MM.1S (cell line): ENCODE data around the gene TMED1.

Experiments
- DNase-seq: peaks from one replicate; pipeline ENCODE4 v3.0.0-alpha.2; 2015
- H2AFZ ChIP-seq: fragments of 300-600 bp; sonication (generic); 2 replicates; pipeline ENCODE4 v1.6.0; 2016; ENCODE audit warnings: antibody characterized with exemption, low read length
- H3F3A ChIP-seq: fragments of 300-600 bp; sonication (generic); 2 replicates; pipeline ENCODE4 v1.6.1; 2016; ENCODE audit warnings: mild to moderate bottlenecking, antibody characterized with exemption, low read length, moderate library complexity, mixed read lengths; ENCODE audit not compliant: insufficient read depth
- H3K27ac ChIP-seq: fragments of 300-600 bp; sonication (generic); 2 replicates; pipeline ENCODE4 v1.5.1; 2016; ENCODE audit warnings: mild to moderate bottlenecking, low read length
- H3K27me3 ChIP-seq: fragments of 300-600 bp; sonication (generic); replicated peaks from 2 replicates; pipeline ENCODE4 v1.6.0; 2016; ENCODE audit warnings: low read length; ENCODE audit not compliant: insufficient read depth
- H3K36me3 ChIP-seq: fragments of 300-600 bp; sonication (generic); replicated peaks from 2 replicates; pipeline ENCODE4 v1.6.1; 2016; ENCODE audit warnings: mild to moderate bottlenecking, low read length, mixed read lengths; ENCODE audit not compliant: insufficient read depth
- H3K4me1 ChIP-seq: fragments of 300-600 bp; sonication (generic); 2 replicates; pipeline ENCODE4 v1.6.1; 2016; ENCODE audit warnings: low read length, mixed read lengths
- H3K4me2 ChIP-seq: fragments of 300-600 bp; sonication (generic); 2 replicates; pipeline ENCODE4 v1.6.0; 2016; ENCODE audit warnings: low read depth, low read length
- H3K4me3 ChIP-seq: fragments of 300-600 bp; sonication (generic); 2 replicates; pipeline ENCODE4 v1.5.1; 2016; ENCODE audit warnings: low read length, mixed read lengths
- H3K79me2 ChIP-seq: fragments of 300-600 bp; sonication (generic); 2 replicates; pipeline ENCODE4 v1.6.1; 2016; ENCODE audit warnings: mixed run types, low read length, mixed read lengths
- H3K9ac ChIP-seq: fragments of 300-600 bp; sonication (generic); 2 replicates; pipeline ENCODE4 v1.6.1; 2016; ENCODE audit warnings: low read length, mixed read lengths
- H3K9me2 ChIP-seq: fragments of 300-600 bp; sonication (generic); replicated peaks from 2 replicates; pipeline ENCODE4 v1.6.1; 2016; ENCODE audit warnings: mild to moderate bottlenecking, low read length, mixed read lengths; ENCODE audit not compliant: insufficient read depth
- H3K9me3 ChIP-seq: fragments of 300-600 bp; sonication (generic); replicated peaks from 2 replicates; pipeline ENCODE4 v1.6.1; 2016; ENCODE audit warnings: mild to moderate bottlenecking, low read length, mixed read lengths; ENCODE audit not compliant: insufficient read depth
- H4K20me1 ChIP-seq: fragments of 300-600 bp; sonication (generic); 2 replicates; pipeline ENCODE4 v1.6.1; 2016; ENCODE audit warnings: mild to moderate bottlenecking, low read length, moderate library complexity, mixed read lengths; ENCODE audit not compliant: insufficient read depth
- EZH2 ChIP-seq: fragments of 300-600 bp; sonication (generic); optimal IDR thresholded peaks from 2 replicates; pipeline ENCODE3; 2017; ENCODE audit warnings: low read depth, mild to moderate bottlenecking, antibody characterized with exemption, low read length, mixed read lengths
- EZH2phosphoT487 ChIP-seq: fragments of 300-600 bp; sonication (generic); IDR thresholded peaks from 2 replicates; pipeline ENCODE4 v1.6.1; 2018; ENCODE audit warnings: antibody characterized with exemption, low read length
- TF ChIP-seq, protein P1 (sequence below): fragments of 300-600 bp; sonication (generic); IDR thresholded peaks from 2 replicates; pipeline ENCODE4 v1.5.1; 2016; ENCODE audit warnings: antibody characterized with exemption, low read length, mixed read lengths

TMED1 gene

DNA sequence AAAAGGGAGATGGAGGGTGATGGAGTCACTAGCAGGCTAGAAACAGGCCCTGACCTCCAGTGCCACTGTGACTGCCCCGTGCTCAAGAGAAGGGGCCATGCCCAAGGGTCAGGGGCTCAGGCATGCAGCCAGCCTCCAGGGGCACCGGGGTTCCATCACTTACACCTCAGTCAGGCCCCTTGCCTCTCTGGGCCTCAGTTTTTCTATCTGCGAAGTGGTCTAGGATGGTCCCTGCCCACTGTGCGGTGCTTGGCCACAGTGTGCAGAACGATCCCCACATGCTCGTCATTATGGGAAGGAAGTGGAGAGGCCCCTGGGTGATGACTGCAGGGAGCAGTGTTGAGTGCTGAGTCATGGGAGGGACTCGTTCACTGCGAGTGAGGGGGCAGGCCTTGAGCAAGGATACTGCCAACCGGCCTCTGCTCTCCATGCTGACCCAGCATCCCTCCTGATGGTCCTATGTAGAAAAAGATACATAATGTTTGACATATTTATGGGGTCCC is 23.1 kb downstream of the TMED1 start:
- no peak for DNase-seq
- no peaks in the 10 kb centered on the region for H3K4me1 ChIP-seq
- TF ChIP-seq, protein P1, sequence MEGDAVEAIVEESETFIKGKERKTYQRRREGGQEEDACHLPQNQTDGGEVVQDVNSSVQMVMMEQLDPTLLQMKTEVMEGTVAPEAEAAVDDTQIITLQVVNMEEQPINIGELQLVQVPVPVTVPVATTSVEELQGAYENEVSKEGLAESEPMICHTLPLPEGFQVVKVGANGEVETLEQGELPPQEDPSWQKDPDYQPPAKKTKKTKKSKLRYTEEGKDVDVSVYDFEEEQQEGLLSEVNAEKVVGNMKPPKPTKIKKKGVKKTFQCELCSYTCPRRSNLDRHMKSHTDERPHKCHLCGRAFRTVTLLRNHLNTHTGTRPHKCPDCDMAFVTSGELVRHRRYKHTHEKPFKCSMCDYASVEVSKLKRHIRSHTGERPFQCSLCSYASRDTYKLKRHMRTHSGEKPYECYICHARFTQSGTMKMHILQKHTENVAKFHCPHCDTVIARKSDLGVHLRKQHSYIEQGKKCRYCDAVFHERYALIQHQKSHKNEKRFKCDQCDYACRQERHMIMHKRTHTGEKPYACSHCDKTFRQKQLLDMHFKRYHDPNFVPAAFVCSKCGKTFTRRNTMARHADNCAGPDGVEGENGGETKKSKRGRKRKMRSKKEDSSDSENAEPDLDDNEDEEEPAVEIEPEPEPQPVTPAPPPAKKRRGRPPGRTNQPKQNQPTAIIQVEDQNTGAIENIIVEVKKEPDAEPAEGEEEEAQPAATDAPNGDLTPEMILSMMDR: no peak
- TF ChIP-seq EZH2: no peak
- TF ChIP-seq EZH2phosphoT487: no peak
- H3K79me2 ChIP-seq: no peaks in the 10 kb centered on the region
- no peaks in the 10 kb centered on the region for H4K20me1 ChIP-seq
- H3K9ac ChIP-seq: no peak overlapping the region
- H3K36me3 ChIP-seq: no peaks in the 10 kb centered on the region
- H3K4me3 ChIP-seq: no peak overlapping the region
- H3F3A ChIP-seq: no peaks in the 10 kb centered on the region
- H2AFZ ChIP-seq: no peak overlapping the region
- no peak overlapping the region for H3K27ac ChIP-seq
- H3K27me3 ChIP-seq: no peaks in the 10 kb centered on the region
- no peaks in the 10 kb centered on the region for H3K9me2 ChIP-seq
- H3K4me2 ChIP-seq: no peak overlapping the region
- H3K9me3 ChIP-seq: no peaks in the 10 kb centered on the region

DNA sequence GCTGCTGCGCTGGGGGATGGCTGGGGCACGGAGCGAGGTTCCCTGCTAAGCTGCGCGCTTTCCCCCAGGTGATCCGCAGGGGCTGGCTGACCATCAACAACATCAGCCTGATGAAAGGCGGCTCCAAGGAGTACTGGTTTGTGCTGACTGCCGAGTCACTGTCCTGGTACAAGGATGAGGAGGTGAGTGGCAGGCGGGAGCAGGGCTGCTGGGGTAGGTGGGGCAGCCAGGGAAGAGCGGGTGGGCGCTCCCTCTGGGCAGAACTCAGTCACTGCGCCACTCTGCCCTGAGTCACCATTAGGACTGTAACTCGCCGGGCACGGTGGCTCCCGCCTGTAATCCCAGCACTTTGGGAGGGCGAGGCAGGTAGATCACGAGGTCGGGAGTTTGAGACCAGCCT is 23.8 kb downstream of the TMED1 start:
- TF ChIP-seq, protein P1: no peak
- TF ChIP-seq EZH2 (no peak), EZH2phosphoT487 (no peak)
- H4K20me1 ChIP-seq: no peaks in the 10 kb centered on the region
- H3K36me3 ChIP-seq: no peaks in the 10 kb centered on the region
- H3K27me3 ChIP-seq: no peaks in the 10 kb centered on the region
- no peaks in the 10 kb centered on the region for H3K9me3 ChIP-seq
- H3K4me1 ChIP-seq: no peaks in the 10 kb centered on the region
- H2AFZ ChIP-seq: no peak overlapping the region
- H3K79me2 ChIP-seq: no peaks in the 10 kb centered on the region
- H3K4me3 ChIP-seq: no peak overlapping the region
- H3K4me2 ChIP-seq: no peak overlapping the region
- no peaks in the 10 kb centered on the region for H3F3A ChIP-seq
- no peak for DNase-seq
- no peaks in the 10 kb centered on the region for H3K9me2 ChIP-seq
- no peak overlapping the region for H3K27ac ChIP-seq
- no peak overlapping the region for H3K9ac ChIP-seq

DNA sequence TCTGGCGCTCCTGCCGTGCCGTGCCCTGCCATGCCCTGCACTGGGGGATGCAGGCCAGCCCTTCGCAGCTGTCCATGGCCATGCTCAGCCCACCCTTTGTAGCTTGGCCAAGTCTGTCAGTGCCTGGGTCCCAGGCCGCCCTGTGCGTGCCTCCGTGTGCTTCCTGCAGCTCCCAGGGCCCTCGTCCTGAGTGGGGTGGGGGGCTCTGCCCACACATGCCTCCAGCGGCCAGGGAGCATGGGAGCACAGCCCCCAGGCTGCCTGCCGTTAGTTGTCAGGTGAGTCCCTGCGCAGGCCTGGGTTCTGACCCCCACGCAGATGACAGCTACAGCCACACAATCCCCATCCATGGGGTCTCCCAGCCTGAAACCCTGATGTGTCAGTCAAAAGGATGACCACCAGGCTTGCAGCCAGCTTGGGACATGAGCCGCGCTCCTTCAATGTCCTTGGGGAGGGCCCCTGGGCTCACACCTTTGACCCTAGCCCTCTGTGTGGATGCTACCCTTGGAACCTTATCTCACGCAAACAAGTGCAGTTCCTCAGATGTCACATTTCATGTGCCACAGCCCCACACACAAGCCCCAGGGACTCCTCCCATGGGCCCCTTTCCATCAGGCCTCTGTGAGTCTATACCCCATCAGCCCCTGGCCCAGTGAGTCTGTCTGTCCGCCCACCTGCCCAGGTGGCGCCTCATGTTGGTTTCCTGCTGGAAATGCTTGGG is 24.5 kb downstream of the TMED1 start:
- no peaks in the 10 kb centered on the region for H3K9me2 ChIP-seq
- no peaks in the 10 kb centered on the region for H3F3A ChIP-seq
- H3K9me3 ChIP-seq: no peaks in the 10 kb centered on the region
- no peaks in the 10 kb centered on the region for H3K27me3 ChIP-seq
- H3K27ac ChIP-seq: no peak overlapping the region
- no peak overlapping the region for H3K9ac ChIP-seq
- no peak for DNase-seq
- H3K4me1 ChIP-seq: no peaks in the 10 kb centered on the region
- no peak overlapping the region for H3K4me3 ChIP-seq
- H3K36me3 ChIP-seq: no peaks in the 10 kb centered on the region
- TF ChIP-seq EZH2 (no peak), EZH2phosphoT487 (no peak)
- TF ChIP-seq, protein P1: no peak
- H4K20me1 ChIP-seq: no peaks in the 10 kb centered on the region
- no peaks in the 10 kb centered on the region for H3K79me2 ChIP-seq
- H3K4me2 ChIP-seq: no peak overlapping the region
- H2AFZ ChIP-seq: no peak overlapping the region
